Activated CD4-positive, CD25-positive, alpha-beta regulatory T cell treated with anti-CD3 and anti-CD28 coated beads, Interleukin-2, amount 50 U/mL, for 72 hours (primary cell): Measurements from ENCODE around the gene MBD3.
"Not testable (repeated sequence)": the region's sequence is repeated elsewhere in the genome, so short reads cannot be mapped to it uniquely, and the experiment has no call there.

Source experiments
- DNase-seq: peaks from one replicate; pipeline ENCODE4 v3.0.0; 2021

Gene MBD3

DNA sequence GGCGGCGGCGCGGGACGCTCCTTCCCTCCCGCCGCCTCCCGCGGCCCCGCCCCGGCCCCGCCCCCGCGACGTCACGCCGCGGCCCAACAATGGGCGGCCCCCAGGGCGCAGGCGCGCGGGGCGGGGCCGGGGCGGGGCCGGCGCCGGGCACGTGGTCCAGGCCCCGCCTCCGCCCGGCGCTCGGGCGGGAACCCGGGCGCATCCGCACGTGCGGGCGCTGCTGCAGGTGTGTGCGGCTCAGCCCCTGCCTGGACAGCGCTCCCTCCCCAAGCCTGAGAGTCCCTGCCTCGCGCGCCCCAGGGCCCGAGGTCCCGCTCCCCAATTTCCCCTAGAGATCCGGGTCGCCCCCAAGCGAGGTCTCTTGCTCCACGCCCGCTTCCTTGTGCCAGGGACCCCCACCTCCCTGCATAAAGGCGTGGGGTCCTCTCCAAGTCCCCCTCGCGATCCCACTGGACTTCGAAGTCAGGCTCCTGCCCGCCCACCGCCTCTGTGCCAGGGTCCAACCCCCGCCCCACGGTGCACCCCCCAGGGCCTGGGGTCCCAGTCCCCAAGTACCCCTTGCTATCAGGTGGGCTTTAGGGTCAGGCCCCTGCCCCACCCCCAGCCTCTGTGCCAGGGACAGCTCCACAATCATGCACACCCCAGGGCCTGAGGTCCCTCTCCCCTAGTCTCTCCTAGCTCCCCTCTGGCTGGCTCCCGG is 24.2 kb downstream of the MBD3 start, which contains the start of gene MEX3D:
TSS of gene MEX3D (minus strand) at position 6 of the 700 bp plus-strand sequence. CDS start 267 bp downstream, outside the sequence.
- peak; percentile 80 for DNase-seq

DNA sequence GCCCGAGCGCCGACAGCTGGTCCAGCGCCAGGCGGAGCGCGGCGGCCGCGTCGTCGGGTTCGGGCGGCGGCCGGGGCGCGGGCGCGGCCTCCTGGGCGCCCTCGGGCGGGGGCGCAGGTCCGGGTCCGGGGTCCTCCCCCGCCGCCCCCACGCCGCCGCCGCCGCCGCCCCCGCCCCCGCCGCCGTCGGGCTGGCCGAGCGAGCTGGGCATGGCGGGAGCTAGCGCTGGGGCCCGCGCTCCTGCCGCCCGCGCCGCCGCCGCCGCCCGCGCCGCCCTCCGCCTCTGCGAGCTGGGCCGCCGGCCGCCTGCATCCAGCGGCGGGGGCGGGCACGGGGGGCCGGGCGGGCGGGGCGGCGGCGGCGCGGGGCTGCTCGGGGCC is 24.8 kb downstream of the MBD3 start:
- DNase-seq, result no peak

DNA sequence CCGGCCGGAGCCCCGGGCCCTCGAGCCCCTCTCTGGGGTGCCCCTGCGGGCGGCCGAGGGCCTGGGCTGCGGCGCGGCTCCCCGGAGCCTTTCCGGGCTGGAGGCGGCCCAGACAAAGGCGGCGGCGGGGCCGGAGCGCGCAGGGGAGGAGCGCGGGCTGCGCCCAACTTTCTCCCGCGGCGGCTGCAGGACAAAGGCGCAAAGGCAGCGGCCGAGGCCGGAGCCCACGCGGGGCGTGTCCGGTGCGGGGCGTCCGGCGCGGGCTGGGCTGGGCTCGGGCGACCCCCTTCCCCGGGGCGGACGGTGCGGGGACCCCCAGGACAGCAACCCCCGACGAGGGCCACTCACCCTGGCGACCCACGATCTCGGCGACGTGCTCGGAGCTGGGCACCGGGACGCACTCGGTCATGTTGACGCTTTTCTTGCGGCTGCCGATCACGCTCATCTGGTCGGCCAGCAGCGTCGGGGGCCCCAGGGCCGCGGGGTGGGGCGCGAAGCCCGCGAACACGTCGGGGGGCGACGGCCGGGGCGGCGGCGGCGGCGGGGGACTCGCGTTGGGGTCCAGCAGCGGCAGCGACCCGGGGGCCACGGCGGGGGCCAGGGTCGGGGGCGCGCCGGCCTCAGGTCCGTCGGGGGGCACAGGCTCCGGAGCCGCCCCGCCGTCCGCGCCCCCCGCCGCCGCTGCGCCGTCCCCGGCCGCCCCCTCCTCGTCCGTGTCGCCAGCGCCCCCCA is 25.4 kb downstream of the MBD3 start:
- no peak for DNase-seq

DNA sequence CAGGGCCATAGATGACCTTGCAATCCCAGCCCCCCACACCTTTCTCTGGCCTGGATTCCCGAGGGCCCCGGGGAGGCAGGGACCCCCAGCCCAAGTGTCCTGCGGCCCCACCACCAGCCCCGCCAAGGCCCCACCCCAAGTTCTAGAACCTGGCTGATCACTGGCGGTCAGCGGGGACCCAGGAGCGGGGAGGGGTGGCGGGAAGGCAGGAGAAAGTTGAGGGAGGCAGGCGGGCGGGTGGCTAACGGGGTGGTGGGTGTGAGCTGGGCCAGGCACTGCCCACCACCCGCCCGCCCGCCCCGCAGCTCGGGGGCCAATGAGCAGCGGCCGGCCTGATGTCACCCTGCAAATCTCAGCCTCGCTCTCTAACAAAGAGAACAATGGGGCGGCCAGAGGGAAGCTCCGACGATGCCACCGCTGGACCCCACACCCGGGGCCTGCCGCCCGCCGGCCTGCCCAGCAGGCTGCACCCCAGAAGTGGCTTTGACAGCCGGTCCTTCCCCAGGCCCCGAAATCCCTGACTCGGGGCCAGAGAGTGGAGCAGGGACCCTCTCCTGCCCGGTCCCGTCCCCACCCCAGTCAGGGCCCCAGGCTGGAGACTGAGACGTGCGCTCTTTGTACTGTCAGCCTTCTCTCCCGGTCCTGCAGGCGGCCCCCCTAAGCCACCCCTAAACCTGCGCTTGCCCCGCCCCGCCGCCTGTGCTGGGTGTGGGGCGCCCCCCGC is 26.1 kb downstream of the MBD3 start:
- no peak for DNase-seq

DNA sequence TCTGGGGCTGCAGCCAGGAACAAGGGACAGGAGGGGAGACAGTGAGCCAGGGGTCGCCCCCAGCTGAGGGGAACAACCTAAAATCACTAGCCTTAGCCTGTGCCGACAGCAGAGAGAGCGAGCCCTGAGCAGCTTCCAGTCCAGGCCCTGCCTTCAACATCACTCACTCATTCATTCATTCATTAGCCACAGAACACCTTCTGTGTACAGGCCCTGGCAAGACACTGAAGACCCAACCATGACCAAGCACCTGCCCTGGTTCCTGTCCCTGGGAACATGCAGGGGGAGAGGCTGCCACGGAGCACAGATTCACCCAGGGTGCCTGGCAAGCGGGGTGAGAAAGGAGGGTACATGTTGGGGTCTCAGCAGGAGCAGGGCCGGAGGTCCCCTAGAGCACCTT is 29.4 kb downstream of the MBD3 start:
- no peak for DNase-seq

DNA sequence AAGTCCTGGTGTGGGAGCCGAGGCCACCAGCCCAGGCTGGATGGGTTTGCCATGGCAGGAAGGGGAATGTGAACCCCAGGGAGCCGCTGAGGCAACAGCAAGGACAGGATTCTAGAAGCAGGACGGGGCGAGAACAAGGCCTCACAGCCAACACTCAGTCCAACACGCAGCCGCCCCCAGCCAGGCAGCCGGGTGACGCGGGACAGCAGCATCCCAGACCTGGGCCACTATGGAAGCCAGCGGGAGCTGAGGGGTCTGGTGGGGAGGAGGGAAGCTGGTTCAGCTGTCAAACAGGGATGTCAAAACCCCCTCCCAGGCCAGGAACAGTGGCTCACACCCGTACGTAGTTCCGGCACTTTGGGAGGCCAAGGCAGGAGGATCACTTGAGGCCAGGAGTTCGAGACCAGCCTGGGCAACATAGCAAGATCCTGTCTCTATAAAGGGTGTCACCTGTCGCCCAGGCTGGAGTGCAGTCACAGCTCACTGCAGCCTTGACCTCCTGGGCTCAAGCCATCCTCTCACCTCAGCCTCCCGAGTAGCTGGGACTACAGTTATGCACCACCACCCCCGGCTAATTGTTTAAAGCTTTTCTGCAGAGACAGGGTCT is 31.3 kb downstream of the MBD3 start:
- no peak for DNase-seq

DNA sequence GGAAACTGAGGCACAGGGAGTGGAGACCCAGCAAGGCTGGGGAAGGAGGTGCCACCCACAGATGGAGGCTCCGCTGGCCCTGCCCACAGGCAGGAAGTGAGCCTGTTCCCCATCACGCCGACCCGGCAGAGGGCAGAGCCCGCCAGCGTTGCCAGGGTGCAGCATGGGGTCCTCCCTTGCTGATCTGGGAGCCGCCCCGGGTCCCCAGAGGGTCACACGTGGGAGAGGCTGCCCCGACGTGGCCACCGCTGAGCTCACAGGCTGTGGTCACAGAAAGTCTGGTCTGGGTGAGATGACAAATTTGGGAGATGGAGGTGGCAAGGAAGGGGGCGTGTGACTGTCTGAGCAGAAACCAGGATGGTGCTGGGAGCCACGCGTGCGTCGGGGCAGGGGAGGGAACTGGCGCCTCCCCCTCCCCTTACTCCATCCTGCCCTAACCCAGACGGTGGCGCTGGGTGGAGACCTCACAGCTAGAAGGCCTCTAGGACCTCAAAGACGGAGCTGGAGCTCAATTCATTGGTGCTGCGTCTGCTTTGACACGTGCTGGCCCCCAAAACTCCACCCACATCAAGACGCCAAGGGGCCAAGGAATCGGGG is 32.3 kb downstream of the MBD3 start:
- no peak for DNase-seq

DNA sequence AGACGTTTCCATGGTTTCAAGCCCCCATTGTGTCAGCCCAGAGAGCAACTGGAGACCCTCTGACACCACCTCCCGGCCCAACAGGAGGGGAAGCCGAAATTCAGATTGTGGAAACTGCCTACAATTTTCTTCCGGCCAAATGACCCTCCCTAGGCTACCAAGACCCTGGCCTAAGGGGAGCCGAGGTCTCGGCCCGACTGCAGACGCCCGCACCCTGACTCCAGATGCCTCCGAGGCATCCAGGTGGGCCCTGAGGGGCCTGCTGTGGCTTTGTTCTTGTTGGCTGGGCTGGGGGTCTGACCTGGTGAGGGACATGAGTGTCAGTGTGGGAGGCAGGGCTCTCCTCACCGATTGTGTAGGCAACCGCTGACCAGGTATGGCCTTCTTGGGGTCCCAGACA is 34.1 kb downstream of the MBD3 start:
- no peak for DNase-seq

DNA sequence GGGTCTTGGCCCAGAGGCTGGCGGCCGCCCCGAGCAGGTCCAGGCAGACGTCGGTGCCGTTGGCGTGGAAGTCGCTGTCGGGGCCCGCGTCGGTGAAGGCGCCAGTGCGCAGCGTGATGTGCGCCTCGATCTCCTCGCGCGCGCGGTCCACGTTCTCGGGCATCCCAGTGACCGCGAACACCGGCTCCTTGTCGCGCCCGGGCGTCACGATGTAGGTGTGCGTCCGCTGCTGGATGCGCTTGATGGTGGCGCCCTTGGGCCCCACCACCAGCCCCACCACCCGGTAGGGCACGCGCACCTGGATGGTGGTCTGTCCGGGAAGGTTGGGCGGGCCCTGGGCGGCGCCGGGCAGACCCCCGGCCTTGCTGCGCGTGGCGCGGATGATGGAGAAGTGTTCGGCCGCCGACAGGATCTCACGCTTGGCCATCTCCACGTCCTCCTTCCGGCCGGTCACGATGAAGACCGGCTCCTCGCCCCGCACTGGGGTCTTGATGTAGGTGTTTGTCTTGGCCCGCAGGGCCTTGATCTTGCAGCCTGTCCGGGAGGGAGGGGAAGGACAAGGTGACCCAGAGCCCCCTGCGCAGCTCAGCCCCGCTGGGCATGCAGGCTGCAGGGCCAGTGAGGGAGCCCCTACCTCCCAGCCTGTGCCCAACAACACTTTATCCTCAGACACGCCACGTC is 36.1 kb downstream of the MBD3 start:
- DNase-seq, result no peak

DNA sequence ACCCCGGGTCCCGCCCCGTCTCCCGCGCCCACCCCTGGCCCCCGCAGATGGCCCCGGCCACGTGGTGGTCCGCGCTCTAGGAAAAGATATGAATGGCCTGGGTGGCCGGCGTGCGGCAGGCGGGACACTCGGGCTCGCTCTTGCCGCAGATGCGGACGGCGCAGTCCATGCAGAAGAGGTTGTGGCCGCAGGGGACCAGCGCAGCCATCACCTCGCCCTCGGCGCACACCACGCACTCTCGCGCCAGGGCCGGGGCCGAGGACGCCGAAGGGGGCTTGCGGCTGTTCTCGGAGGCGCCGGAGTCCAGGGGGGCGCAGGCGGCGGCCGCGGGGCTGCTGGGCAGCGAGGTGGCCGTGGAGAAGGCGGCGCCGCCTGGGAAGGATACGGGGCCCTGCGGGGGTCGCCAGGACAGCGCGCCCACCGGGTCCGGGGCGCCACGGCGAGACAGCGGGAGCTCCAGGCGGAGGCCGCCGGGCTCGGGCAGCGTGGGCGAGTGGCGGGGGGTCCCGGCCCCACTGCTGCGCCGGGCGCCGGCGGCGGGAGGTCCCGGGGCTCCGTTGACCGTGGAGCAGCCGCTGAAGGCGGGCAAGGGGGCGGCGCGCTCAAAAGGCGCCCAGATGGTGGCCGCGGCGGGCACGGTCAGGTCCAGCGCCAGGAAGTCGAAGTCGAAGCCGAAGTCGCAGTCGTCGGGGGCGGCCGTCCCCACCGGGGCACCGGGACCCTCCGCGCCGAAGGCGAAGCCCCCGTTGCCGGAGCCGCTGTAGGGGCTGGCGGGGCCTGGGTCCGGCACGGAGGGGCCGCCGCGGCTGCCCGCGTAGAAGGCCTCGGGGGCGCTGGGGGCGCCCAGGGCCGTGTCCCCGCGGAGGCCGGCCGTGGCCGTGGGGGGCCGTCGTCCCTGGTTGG is 36.9 kb downstream of the MBD3 start:
- DNase-seq, result no peak

DNA sequence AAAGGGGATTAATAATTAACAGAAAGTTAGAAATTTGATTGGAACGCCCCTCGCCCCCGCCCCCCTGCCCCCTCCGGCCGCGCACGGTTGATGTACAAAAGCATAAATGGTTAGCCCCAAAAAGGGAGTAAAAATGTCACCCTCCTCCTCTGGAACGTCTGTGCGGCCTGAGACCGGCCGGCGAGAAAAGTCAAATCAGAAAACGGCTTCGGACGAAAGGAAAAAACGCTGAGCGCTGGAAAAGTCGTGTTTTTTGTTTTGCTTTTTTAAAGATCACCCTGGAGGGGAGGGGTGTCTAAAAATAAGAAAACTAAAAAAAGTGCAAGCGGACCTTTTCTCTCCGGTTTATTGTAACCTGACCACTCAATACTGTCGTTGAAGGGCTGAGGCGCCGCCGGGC is 37.7 kb downstream of the MBD3 start:
- no peak for DNase-seq

DNA sequence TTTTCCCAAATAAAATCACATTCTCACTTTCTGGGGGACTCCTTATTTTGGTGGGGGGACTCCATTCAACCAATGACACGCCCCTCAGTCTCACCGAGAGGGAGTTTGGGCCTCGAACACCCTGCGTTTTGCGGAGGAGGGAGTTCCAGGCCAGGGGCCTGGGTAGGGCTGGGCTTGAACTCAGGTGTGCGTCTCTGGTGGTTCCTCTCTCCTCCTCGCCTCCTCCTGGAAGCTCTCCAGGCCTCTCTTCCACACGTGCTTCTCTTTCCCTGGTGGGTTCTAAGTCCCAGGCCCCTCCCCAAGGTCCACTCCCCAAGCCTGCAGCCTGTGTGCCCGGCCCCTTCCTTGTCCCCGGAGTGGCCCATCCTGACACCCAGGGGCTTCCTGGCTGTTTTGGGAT is 39.2 kb downstream of the MBD3 start:
- no peak for DNase-seq

DNA sequence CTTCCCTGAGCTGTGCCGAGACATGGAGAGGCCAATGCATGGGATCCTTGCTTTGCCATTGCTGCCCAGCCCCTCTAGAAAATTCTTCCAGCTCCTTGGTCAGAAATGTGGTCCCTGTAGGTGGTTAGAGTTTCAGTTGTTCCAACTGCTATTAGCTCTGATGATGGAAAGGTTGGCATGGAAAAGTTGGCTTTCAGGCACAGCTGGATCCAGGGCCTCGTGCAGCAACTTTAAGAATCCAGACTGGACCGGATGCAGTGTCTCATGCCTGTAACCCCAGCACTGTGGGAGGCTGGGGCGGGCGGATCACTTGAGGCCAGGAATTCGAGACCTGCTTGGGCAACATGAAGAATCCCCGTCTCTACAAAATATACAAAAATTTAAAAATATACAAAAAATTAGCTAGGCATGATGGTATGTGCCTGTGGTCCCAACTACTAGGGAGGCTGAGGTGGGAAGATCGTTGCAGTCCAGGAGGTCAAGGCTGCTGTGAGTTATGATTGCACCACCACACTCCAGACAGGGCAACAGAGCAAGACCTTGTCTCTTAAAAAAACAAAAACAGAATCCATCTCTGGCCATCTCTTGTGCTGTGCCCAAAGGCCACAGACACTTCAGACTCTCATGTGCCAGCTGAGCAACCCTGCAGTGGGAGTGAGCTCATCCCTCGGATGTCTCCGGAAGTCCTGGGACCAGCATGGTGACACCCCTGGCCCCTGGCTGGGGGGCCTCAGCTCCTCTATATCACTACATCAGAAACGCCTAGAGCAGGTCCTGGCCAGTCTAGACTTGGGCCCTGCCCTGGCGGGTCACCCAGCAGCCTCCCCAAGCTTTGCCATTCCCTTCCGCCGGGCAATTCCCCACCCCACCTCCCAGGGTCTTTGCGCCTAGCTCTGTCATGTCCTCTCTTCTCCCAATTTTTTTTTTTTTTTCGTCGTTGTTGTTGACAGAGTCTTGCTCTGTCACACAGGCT is 41.3 kb downstream of the MBD3 start:
- no peak for DNase-seq

DNA sequence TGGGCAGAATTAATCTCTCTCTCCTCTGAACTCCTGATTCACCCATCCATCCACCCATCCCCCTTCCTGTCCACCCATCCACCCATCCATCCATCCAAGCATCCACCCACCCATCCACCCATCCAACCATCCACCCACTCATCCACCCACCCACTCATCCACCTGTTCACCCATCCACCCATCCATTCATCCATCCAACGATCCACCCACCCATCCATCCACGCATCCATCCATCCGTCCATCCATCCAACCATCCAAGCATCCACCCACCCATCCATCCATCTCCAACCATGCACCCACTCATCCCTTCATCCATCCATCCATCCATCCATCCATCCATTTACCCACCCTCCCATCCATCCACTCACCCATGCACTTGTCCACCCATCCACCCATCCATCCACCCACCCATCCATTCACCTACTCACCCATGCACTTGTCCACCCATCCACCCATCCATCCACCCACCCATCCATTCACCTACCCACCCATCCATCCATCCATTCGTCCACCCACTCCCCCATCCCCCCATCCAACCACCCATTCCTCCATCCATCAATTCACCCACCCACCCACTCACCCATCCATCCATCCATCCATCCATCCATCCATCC is 43.2 kb downstream of the MBD3 start:
- DNase-seq, result no peak

DNA sequence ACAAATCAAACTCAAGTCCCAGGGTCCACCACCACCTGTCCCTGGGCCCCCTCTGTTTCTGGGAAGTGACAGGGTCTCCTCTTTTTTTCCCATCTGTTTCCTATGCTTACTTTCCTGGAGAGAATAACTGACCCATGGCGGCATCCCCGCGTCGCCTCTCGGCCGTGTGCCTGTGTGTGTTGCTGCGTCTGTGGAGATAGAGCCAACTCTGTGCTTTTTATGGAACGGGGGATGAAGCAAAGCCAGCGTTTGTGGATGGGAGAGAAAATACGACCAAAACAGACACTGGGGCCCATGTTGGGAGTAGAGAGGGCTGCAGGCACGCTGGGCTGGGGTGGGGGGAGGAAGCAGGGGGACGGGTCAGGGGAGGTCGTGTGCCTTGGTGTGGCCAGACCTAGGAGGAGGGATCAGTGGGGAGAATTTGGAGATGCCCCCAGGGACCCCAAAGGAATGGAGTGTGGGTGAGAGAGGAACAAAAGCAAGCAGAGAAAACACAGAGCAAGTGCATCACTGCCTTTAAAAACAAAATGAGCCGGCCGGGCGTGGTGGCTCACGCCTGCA is 52.2 kb downstream of the MBD3 start:
- no peak for DNase-seq

DNA sequence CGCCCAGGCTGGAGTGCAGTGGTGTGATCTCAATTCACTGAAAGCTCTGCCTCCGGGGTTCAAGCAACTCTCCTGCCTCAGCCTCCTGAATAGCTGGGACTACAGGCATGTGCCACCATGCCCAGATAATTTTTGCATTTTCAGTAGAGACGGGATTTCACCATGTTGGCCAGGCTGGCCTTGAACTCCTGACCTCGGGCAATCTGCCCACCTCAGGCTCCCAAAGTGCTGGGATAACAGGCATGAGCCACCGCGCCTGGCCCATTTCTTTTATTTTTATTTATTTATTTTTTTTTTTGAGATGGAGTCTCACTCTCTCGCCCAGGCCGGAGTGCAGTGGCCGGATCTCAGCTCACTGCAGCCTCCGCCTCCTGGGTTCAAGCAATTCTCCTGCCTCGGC is 52.9 kb downstream of the MBD3 start:
- not testable (repeated sequence) for DNase-seq

DNA sequence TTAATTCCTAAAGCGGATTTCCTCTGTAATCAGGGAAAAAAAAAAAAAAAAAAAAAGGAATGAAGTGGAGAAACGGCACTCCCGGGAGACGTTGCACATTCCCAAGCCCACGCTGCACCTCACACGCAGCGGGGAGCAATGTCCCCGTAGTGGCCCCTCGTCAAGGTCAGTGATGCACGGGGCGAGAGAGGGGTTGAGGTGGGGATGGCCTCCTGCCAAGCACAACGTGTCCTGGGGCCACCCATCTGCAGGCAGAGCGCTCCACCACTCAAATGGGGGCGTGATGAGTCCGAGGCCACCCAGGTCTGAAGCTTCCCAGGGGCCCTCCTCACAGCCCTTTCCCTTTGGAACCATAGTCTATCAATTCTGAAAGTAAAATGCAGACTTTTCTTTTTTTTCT is 53.7 kb downstream of the MBD3 start:
- DNase-seq, result no peak

DNA sequence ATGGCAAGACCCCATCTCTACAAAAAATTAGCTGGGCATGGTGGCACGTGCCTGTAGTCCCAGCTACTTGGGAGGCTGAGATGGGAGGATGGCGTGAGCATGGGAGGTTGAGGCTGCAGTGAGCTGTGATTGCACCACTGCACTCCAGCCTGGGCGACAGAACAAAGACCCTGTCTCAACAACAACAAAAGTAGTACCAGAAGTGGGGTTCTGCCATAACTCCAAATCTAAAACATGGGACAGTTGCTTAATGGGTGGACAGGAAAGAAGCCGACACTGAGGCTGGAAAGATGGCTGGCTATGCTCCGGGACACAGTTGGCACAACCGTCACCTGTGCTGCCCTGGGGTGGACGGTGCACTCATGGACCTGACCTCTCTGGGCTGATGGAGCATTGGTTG is 57.0 kb downstream of the MBD3 start:
- DNase-seq, result not testable (repeated sequence)

DNA sequence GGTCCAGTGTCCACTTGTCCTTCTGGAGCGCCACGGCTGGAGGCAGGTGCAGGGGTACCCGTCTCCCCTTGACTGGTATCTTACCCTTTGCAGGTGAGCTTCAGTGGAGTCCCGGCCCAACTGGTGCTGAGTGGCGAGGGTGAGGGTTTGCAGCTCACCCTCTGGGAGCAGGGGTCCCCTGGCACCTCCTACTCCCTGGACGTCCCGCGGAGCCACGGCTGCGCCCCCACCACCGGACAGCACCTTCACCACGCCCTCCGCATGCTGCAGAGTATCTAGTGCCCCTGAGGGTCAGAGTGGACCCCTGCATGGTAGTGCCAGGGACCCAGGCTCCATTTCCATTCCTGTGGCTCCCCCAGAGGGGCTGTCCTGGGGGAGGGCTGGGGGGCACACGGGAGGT is 57.7 kb downstream of the MBD3 start:
- no peak for DNase-seq
